Measurements from ENCODE around the gene GSTM3.

The GSTM3 gene

DNA sequence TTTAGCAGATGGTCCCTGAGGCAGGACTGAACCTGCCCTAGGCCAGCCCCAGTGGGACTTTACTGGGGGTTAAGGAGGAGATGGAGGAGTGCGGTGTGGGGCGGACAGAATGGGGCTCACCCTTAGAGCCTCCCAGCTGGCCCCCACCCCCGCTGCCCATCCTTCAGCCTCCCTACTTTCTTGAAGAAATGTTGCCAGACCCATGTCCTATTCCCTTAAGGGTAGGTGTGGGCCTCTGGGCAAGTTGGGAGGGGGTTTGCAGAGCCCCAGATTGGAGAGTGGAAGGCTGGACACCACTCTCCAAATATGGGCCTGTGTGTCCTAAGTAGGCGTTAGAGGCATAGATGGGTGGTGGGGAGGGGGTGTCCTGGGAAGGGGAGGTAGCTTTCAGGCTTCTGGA is 42.1 kb upstream of the GSTM3 start:
- Histone ChIP-seq H3K4me3 (ENCODE audit: low read length) (no peak overlapping the region), H3K4me1 (ENCODE audit: control insufficient read depth, insufficient read depth, low read length) (no peaks in the 10 kb centered on the region), H3K27me3 (ENCODE audit: control insufficient read depth, insufficient read depth, low read length) (no peaks in the 10 kb centered on the region), H3K36me3 (ENCODE audit: control insufficient read depth, insufficient read depth, low read length) (no peaks in the 10 kb centered on the region), H3K27ac (ENCODE audit: low read depth, low read length) (no peak overlapping the region), H3K9ac (ENCODE audit: low read length) (no peak overlapping the region)

DNA sequence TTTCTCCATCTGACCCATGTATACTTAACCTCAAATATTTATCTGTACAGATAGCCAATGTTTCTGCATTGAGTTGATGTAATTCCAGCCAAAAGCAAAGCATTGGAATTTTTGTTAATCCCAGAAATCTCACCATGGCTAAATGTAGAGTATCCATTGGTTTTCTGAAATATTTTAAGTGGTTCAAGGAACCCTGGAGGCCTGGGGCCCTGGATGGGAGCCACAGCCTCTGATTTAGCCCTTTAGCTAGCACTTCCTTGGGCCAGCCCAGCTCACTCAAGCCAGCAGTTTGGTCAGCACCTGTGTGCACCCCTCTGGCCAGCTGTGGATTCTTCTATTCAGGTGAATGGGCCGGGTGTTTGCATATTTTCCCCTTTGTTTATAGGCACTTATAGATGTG is 41.7 kb upstream of the GSTM3 start:
- H3K9ac ChIP-seq (ENCODE audit: low read length), result no peak overlapping the region

DNA sequence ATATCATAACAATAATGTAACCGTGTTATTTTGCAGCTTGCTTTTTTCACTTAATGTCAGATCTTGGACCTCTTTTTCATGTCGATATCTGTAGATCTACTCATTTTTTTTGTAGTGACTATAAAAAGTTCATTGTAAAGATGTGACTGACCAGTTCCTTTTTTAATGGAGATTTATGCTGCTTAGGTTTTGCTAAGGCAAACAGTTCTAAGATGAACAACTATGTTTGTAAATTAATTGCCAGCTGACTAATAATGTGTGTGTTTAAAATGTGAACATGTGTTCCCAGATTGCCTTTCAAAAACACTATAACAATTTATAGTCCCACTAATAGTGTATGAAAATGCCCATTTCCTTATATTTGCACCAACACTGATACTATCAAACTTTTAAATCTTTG is 41.0 kb upstream of the GSTM3 start:
- H3K27me3 ChIP-seq (ENCODE audit: control insufficient read depth, insufficient read depth, low read length), result no peaks in the 10 kb centered on the region

More for the DNA sequence above, 41.7 kb upstream of the GSTM3 start:
- H3K27me3 ChIP-seq (ENCODE audit: control insufficient read depth, insufficient read depth, low read length), result no peaks in the 10 kb centered on the region
- H3K4me3 ChIP-seq (ENCODE audit: low read length), result no peak overlapping the region
- H3K36me3 ChIP-seq (ENCODE audit: control insufficient read depth, insufficient read depth, low read length), result no peaks in the 10 kb centered on the region
- no peak overlapping the region for H3K27ac ChIP-seq (ENCODE audit: low read depth, low read length)
- no peaks in the 10 kb centered on the region for H3K4me1 ChIP-seq (ENCODE audit: control insufficient read depth, insufficient read depth, low read length)

DNA sequence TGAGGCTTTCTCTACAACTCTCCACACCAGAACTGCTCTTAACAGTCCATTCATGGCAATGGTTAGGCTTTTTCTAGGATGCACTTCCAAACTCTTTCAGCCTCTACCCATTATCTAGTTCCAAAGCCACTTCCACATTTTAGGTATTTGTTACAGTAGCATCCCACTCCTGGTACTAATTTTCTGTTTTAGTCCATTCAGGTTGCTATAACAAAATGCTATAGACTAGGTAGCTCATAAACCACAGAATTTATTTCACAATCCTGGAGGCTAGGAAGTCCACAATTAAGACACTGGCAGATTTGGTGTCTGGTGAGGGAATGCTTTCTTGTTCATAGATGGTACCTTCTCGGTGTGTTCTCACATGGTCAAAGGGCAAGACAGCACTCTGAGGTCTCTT is 40.1 kb upstream of the GSTM3 start:
- Histone ChIP-seq H3K36me3 (ENCODE audit: control insufficient read depth, insufficient read depth, low read length) (no peaks in the 10 kb centered on the region), H3K27ac (ENCODE audit: low read depth, low read length) (no peak overlapping the region), H3K4me3 (ENCODE audit: low read length) (no peak overlapping the region), H3K27me3 (ENCODE audit: control insufficient read depth, insufficient read depth, low read length) (no peaks in the 10 kb centered on the region), H3K4me1 (ENCODE audit: control insufficient read depth, insufficient read depth, low read length) (no peaks in the 10 kb centered on the region), H3K9ac (ENCODE audit: low read length) (no peak overlapping the region)

More for the DNA sequence above, 41.0 kb upstream of the GSTM3 start:
- Histone ChIP-seq H3K27ac (ENCODE audit: low read depth, low read length) (no peak overlapping the region), H3K4me3 (ENCODE audit: low read length) (no peak overlapping the region), H3K36me3 (ENCODE audit: control insufficient read depth, insufficient read depth, low read length) (no peaks in the 10 kb centered on the region), H3K9ac (ENCODE audit: low read length) (no peak overlapping the region), H3K4me1 (ENCODE audit: control insufficient read depth, insufficient read depth, low read length) (no peaks in the 10 kb centered on the region)

DNA sequence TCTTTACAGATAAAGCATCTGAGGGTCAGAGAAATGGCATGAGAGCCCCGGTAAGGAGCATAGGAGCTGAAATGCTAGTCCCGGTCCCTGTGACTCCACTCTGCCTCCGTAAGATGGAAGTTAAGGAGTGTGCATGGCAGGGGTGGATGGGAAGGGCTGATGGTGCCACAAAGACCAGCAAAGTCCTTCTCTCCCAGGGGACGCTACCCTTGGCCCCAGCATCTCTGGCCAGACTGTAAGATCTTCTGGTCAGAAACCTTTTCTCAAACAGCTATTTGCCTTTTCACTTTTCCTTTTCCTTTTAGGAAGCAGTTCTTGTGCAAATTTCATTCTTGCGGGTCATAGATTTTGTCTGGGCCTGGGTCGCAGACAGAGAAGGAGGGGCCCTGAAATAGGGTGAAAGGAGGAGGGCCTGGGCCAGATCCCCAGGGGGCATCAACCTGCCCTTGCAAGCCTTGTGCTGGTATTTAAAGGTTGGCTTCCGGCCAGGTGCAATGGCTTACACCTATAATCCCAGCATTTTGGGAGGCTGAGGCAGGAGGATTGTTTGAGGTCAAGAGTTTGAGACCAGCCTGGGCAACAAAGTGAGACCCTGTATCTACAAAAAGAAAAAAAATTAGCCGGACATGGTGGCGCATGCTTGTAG is 37.3 kb upstream of the GSTM3 start:
- Histone ChIP-seq H3K36me3 (ENCODE audit: control insufficient read depth, insufficient read depth, low read length) (no peaks in the 10 kb centered on the region), H3K4me1 (ENCODE audit: control insufficient read depth, insufficient read depth, low read length) (peaks cover 2% of the 10 kb centered on the region), H3K27ac (ENCODE audit: low read depth, low read length) (no peak overlapping the region), H3K27me3 (ENCODE audit: control insufficient read depth, insufficient read depth, low read length) (peaks cover 2% of the 10 kb centered on the region), H3K9ac (ENCODE audit: low read length) (no peak overlapping the region), H3K4me3 (ENCODE audit: low read length) (no peak overlapping the region)

DNA sequence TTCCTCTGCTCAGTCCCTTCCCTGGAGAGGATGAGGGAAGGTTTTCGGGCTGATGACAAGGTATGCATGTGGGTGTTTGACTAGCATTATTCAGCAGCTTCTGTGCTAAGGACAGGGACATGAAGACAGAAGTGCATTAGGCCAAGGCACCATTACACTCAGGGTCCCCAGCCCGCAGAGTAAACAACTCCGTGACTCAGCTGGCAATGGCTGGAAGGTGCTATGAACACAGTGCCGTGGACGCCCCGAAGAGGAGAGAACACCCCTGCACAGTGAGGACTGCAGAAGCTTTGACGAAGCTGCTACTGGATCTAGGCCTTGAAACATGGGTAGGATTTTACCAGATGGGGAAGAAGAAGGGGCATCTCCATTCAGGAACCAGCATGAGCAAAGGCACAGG is 36.6 kb upstream of the GSTM3 start:
- H3K4me1 ChIP-seq (ENCODE audit: control insufficient read depth, insufficient read depth, low read length), result peaks cover 2% of the 10 kb centered on the region
- H3K4me3 ChIP-seq (ENCODE audit: low read length), result no peak overlapping the region
- H3K27ac ChIP-seq (ENCODE audit: low read depth, low read length), result no peak overlapping the region
- no peaks in the 10 kb centered on the region for H3K36me3 ChIP-seq (ENCODE audit: control insufficient read depth, insufficient read depth, low read length)
- no peak overlapping the region for H3K9ac ChIP-seq (ENCODE audit: low read length)
- H3K27me3 ChIP-seq (ENCODE audit: control insufficient read depth, insufficient read depth, low read length), result peaks cover 2% of the 10 kb centered on the region

DNA sequence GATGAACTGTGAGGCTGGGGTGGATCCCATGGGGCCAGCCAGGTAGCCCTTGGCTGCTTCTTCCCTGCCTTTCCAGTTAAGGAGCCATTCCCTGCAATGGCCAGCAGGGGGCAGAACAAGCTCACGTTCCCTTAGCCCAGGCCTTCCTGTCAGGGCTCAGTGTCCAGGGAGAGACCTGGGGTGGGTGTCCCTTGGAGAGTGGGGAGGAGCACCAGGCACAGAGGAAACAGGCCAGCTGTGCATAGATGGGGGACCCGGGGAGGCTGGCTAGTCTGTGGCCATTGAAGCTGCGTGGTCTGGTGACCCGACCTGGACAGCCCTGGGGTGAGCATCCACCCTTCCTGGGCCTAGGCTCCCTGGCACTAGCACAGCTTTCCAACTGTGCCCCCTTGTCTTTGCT is 36.1 kb upstream of the GSTM3 start:
- no peak overlapping the region for H3K9ac ChIP-seq (ENCODE audit: low read length)
- no peaks in the 10 kb centered on the region for H3K36me3 ChIP-seq (ENCODE audit: control insufficient read depth, insufficient read depth, low read length)
- H3K4me3 ChIP-seq (ENCODE audit: low read length), result no peak overlapping the region
- peaks cover 2% of the 10 kb centered on the region for H3K27me3 ChIP-seq (ENCODE audit: control insufficient read depth, insufficient read depth, low read length)
- H3K4me1 ChIP-seq (ENCODE audit: control insufficient read depth, insufficient read depth, low read length), result peaks cover 2% of the 10 kb centered on the region
- no peak overlapping the region for H3K27ac ChIP-seq (ENCODE audit: low read depth, low read length)

DNA sequence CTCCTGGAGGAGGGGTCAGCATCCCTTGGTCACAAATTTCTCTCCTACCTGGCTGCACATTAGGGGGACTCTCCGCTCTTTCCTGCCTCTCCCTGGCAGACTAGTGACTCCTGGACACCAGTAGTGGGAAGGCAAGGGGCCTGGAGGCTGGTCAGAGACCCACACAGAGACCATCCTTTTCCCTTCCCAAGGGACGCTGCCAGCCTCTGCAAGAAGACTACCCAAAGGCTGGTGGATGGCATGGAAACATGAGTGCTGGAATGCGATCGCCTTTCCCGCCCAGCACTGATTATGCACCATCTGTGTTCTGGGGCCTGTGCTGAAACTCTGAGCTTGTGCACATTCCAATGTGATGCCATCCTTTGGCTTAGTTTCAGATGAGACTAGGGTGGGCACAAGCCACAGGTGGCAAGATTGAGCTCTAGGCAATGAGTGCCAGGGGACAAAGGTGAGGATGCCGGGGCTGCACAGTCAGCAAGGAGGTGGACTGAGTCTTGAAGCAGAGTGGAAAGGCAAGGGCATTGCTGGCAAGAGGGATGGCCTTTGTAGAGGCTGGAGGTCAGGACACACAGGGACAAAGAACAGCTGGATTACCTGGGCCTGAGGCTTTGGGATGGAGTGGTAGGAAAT is 35.5 kb upstream of the GSTM3 start:
- no peak overlapping the region for H3K4me3 ChIP-seq (ENCODE audit: low read length)
- H3K9ac ChIP-seq (ENCODE audit: low read length), result no peak overlapping the region
- H3K27ac ChIP-seq (ENCODE audit: low read depth, low read length), result no peak overlapping the region
- H3K27me3 ChIP-seq (ENCODE audit: control insufficient read depth, insufficient read depth, low read length), result peaks cover 2% of the 10 kb centered on the region
- H3K36me3 ChIP-seq (ENCODE audit: control insufficient read depth, insufficient read depth, low read length), result no peaks in the 10 kb centered on the region
- peaks cover 2% of the 10 kb centered on the region for H3K4me1 ChIP-seq (ENCODE audit: control insufficient read depth, insufficient read depth, low read length)

DNA sequence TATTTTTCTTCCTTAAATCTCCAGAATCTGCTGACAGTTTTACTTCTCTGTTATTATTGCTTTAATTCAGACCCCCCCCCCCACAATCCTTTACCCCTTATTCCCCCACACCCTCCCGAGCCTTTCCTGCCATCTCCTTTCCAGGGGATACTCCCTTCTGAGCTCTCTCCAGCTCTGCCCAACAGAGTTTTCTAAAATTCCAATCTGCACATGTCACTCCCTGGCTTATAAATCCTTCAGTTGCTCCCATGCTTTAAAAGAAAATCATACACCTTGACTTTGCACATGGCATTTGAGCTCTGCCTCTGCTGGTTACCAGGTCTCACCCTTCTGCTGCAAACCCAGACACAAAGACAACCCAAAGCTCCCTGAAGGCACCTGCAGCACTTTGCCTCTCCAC is 34.6 kb upstream of the GSTM3 start:
- H3K27me3 ChIP-seq (ENCODE audit: control insufficient read depth, insufficient read depth, low read length), result peaks cover 2% of the 10 kb centered on the region
- peaks cover 2% of the 10 kb centered on the region for H3K4me1 ChIP-seq (ENCODE audit: control insufficient read depth, insufficient read depth, low read length)
- H3K36me3 ChIP-seq (ENCODE audit: control insufficient read depth, insufficient read depth, low read length), result no peaks in the 10 kb centered on the region
- no peak overlapping the region for H3K9ac ChIP-seq (ENCODE audit: low read length)
- no peak overlapping the region for H3K27ac ChIP-seq (ENCODE audit: low read depth, low read length)
- H3K4me3 ChIP-seq (ENCODE audit: low read length), result no peak overlapping the region

DNA sequence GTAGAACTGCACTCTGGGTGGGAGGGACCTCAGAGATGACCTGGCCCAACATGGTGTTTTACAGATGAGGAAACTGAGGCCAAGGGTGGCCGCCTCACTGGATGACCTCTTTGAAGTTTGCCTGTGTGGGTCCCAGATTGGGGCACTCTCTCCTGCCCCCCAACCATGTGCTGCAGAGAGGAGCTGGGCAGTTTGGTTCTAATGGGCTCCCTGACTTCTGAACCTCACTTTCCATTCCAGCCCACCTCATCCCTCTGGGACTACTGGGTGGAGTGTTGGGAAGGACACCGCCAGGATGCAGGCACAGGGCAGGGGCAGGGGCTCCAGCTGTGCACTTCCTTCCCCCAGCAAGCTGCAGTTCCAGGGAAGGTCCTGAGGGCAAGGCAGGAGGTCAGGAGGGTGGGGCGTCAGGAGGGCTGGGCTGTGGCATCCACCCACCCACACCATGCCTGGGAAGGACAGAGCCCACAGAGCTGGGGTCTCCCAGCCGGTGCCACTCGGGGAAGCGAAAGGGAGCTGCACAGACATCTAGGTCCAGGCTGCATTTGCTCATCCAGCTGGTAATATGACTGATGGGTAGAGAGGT is 33.2 kb upstream of the GSTM3 start:
- peaks cover 2% of the 10 kb centered on the region for H3K4me1 ChIP-seq (ENCODE audit: control insufficient read depth, insufficient read depth, low read length)

DNA sequence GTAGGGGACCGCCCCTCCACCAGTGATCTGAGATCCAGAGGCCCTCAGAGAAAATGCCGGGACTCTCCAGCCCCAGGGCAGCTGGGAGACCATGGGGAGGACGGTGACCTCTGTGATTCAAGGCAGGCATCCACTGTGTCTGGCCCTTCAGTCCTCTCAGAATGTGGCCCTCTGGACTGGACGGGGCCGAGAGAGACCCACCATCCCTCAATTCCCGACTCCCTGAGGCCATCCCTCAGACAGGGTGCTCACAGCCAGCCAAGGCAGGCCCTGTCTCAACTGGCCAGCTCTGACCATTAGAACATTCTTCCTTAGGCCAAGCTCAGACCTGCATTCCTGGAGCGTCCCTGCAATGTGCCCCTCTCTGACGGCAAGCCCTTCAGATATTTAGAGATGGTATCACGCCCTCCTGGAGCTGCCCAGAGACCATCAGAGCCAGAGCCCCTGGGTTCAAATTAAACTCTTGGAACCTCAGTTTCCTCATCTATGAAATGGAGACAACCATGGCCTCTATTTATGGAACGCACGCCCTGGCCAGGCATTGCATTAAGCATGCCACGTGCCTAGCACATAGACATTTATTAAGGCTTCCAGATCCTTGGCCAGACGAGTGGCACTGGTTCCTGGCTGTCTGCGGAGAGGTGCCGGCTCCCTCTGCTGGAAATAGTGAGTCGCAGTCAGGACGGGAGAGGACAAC is 32.5 kb upstream of the GSTM3 start:
- H3K9ac ChIP-seq (ENCODE audit: low read length), result no peak overlapping the region
- no peaks in the 10 kb centered on the region for H3K36me3 ChIP-seq (ENCODE audit: control insufficient read depth, insufficient read depth, low read length)
- no peak overlapping the region for H3K27ac ChIP-seq (ENCODE audit: low read depth, low read length)
- peaks cover 2% of the 10 kb centered on the region for H3K4me1 ChIP-seq (ENCODE audit: control insufficient read depth, insufficient read depth, low read length)
- H3K27me3 ChIP-seq (ENCODE audit: control insufficient read depth, insufficient read depth, low read length), result peaks cover 2% of the 10 kb centered on the region
- no peak overlapping the region for H3K4me3 ChIP-seq (ENCODE audit: low read length)

More for the DNA sequence above, 33.2 kb upstream of the GSTM3 start:
- H3K36me3 ChIP-seq (ENCODE audit: control insufficient read depth, insufficient read depth, low read length), result no peaks in the 10 kb centered on the region
- no peak overlapping the region for H3K9ac ChIP-seq (ENCODE audit: low read length)
- H3K27ac ChIP-seq (ENCODE audit: low read depth, low read length), result no peak overlapping the region
- peaks cover 2% of the 10 kb centered on the region for H3K27me3 ChIP-seq (ENCODE audit: control insufficient read depth, insufficient read depth, low read length)
- H3K4me3 ChIP-seq (ENCODE audit: low read length), result no peak overlapping the region

DNA sequence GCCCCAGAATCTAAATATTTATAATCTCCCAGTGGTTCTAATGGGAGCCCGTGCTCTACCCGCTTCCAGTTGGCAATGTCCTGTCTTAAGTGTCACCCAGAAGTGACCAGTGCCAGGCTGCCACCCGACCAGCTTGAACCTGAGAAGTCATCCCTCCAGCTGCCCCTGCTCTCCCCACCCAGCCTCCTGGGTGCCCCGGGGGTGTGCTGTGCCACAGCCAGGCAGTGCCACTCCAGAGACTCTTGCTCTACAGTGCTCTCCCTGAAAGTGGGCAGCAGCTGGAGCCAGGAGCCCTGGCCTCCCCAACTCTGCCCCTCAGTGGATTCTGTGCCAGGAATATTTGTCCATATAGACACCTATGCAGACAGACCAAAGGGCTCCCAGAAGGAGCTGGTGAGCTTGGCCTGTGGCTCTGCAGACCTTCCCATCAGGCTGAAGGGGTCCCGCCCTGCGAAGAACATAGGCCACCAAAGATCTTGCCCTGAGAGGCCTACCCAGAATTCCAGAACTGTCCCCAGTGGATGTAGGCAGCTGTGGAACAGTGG is 31.9 kb upstream of the GSTM3 start:
- Histone ChIP-seq H3K27me3 (ENCODE audit: control insufficient read depth, insufficient read depth, low read length) (peaks cover 2% of the 10 kb centered on the region), H3K9ac (ENCODE audit: low read length) (no peak overlapping the region), H3K4me1 (ENCODE audit: control insufficient read depth, insufficient read depth, low read length) (peaks cover 2% of the 10 kb centered on the region), H3K4me3 (ENCODE audit: low read length) (no peak overlapping the region), H3K27ac (ENCODE audit: low read depth, low read length) (no peak overlapping the region), H3K36me3 (ENCODE audit: control insufficient read depth, insufficient read depth, low read length) (no peaks in the 10 kb centered on the region)
